HG02623 (cell line): Measurements from ENCODE around the gene FAM118A.
A peak's percentile ranks its signal among the peaks of the same experiment; 100 is the strongest.
"Not testable (repeated sequence)": the region's sequence is repeated elsewhere in the genome, so short reads cannot be mapped to it uniquely, and the experiment has no call there.

ENCODE experiments used
- ATAC-seq: cut with Tn5 transposase; IDR thresholded peaks from one replicate; pipeline ENCODE4 v1.9.1; 2021; ENCODE audit warnings: moderate library complexity; ENCODE audit not compliant: unreplicated experiment

FAM118A gene

DNA sequence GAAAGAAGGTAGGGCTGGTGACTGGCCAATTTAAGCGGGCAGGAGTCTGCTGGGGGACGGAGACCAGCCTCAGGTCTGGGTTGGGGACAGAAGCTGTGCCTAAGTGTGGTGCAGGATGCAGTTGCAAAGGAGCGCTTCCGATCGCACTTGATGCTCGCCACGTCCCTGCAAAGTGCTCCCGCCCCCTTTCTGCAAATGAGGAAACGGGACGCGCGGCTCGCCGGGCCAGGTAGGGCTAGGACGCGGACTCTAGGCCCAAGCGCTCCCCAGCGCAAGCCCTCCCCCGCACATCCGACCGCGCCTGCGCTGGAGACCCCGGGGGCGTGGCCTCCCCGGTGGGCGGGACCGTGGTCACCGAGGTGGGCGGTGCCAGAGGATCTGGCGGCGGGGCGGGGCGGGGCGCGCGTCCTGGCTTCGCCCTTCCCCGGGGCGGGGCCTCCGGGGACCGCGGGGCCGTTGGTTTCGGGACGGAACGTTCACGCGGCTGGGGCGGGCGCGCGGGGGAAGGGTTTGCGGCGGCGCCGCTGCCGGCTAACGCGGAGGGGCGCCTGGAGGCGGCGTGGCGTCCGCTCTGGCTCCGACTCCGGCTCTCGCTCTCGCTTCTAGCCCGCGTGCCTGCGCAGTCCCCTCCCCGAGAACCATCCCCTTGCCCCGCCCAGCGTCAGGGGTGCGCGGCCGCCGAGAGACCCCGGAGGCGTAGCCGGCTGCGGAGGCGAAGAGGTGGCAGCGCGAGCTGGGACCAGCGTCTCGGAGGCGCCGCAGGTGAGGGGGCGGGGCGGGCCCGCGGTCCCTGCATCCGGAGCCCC, at the start of gene FAM118A:
Gene FAM118A, plus strand, starts transcription at position 513 of the 806 bp plus-strand sequence. CDS start 12,446 bp downstream, outside the sequence.
- ATAC-seq: peak; percentile 67

DNA sequence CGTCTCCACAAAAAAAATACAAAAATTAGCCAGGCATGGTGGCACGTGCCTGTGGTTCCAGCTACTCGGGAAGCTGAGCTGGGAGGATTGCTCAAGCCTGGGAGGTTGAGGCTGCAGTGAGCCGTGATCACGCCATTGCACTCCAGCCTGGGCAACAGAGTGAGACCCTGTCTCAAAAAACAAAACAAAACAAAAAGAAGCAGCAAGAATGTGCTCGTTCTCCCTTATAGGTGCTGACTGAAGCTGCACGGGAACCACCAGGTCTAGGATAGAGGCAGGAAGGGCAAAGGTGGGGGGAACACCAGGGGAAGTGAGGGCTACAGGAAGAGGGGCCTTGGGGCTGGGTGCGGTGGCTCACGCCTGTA, 49.4 kb upstream of the FAM118A start:
- not testable (repeated sequence) for ATAC-seq

DNA sequence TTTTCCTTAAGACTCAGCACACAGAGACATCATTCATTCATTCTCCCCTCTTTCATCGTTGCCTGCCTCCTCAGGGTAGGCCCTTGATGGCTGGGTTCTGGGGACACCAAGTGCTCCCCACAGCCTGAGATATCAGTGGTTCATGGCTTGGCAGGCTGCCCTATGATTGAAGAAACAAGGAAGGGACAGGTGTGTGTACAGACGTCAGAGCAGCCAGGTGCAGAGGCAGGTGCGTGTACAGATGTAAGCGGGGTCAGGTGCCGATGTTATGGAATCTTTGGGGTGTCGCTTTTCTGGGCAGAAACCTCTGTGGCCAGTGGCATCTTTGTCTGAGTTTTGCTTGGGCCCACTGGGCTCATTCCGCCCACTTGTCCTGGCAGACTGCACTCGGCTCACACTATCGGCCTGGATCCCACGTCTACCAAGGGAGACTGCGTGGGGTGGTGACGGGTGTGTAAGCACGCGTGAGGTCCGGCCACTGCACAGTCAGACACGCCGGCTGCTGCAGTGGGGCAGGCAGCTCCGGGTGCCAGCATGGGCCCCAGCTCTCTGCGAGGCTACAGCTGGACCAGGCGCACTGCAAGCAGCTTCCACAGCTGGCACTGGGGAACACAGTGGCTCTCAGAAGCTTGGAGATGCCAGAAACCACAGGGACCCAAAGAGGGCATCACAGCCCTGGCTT, 48.2 kb upstream of the FAM118A start:
- no peak for ATAC-seq

DNA sequence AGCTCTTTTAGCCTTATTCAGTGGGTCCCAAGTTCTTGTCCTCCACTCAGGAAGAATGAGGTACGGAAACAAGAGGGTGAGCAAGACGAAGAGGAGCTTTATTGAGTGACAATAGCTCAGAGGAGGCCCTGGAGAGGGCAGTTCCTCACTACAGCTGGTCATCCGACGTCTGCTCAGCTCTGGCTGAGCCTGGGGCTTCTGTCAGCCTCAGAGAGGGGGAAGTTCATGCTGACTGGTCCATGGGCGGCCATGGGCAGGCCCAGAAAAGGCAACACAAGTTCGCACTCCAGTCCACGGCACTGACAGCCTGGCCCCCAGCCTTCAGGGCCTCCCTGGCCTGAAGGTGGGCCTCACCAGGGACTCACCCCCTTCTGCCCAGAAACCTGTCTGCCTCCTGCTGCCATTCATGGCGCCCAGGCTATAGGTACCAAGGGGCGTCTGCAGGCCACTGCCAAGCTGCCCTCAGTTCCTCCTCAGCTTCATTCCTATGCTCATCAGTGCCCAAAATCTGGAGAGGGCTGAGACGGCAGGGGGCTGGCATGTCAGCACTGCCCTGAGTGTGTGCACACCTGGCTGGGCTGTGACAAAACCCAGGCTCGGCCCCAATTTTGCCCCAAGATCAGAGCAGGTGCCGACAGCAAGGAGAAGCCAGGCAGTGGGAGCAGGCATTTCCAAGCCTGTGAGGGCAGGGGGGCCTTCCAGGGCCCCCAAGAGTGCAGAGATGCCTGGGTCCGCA, 47.4 kb upstream of the FAM118A start:
- ATAC-seq: no peak

DNA sequence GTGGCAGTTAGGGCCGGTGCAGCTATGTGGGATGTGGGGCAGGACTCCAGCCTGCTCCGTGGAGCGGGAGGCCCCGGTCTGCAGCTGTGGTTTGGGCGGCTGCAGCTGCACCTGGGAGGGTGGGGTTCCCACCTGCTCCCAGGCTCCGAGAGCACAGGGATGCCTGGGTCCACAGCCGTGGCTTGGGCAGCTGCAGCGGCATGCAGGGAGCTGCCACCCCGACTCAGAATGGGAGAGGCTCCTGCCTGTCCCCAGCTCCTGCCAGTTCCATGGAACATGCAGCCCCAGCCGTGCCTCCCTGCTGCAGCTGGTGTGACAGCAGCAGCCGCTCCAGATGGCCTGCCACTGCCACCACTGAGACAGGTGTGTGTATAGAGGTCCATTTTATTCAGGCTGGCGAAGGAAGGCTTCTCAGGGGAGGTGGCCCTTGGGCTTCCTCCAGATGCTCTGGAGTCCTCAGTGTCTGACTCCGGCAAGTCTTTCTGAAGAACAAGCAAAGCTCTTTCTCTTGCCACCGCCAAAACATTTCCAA, 46.7 kb upstream of the FAM118A start:
- ATAC-seq: peak; percentile 37

DNA sequence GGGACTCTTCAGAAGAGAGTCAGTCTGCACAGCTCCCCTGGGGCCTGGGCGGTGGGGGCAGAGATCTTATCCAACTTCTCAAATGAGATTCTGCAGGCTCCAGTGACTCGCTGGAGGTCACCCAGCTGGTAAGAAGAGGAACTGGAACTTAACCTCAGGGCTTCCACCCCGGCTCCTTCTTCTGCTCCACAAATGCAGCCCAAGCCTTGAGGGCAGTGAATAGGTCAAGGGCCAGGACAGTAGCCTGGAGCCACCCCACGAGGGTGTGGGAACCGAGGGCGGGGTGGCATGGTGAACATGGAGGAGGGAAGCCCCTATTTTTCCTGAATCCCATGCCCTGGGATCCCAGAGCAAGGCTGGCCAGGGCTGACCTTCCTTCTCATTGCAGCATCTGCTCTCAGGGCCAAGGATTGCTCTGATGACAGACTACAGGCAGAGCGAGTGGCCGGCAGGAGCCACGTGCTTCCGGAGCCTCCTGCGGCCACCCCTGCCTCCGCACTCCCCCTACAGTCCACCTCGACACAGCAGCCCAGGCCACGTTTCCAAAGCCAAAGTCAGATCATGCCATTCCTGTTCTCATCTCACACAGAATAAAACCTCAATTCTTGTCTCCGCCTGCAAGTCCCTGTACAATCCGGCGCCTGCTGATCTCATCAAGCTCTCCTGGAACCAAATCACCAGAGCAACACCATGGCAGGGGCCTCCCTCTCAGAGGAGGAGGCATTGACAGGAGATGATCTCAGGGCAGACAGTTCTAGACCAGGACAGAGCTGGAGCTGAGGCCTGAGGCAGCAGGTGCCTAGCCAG, 46.1 kb upstream of the FAM118A start:
- peak; percentile 57 for ATAC-seq

DNA sequence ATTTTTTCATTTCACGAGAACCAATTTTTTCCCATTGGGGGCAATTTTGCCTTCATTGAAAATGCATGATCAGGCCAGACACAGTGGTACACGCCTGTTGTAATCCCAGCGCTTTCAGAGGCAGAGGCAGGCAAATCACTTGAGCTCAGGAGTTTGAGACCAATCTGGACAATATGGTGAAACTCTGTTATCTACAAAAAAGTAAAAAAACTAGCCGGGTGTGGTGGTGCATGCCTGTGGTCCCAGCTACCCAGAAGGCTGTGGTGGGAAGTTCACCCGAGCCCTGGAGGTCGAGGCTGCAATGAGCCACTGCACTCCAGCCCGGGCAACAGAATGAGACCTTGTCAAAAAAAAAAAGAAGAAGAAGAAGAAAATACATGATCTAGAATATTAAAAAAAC, 44.2 kb upstream of the FAM118A start:
- no peak for ATAC-seq

DNA sequence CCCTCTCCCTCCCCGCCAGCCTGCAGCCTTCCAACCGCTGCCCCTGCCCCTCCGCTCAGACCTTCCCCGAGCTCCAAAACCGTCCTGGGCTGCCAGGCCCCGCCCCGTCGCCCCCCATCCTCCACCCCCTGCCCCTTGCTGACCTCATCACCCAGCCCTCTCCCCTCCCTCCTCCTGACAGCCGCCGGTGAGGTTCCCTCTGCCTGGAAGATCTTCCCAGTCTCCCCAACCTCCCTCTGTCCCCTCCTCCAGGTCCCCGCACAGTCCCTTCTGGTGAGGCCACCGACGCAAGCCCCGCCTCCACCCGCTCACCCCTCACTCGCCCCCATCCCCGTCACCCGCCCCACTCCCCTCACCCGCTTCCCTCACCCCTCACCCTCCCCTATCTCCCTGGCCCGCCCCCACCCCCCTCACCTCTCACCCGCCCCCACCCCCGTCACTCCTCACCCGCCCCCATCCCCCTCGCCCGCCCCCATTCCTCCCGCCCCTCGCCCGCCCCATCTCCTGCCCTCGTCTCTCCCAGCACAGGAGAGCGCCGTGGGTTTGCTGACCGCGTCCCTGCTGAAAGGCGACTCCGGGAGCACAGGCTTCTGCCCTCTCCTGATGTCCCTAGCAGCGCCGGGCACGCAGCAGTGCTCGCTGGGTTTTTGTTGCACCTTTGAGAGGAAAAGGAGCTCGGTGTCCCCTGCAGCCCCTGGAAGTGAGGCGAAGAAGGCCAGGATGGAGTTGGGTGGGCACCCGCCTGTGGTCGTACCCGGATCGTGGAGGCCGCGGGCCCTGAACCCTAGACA, 41.4 kb upstream of the FAM118A start:
- peak; percentile 14 for ATAC-seq

DNA sequence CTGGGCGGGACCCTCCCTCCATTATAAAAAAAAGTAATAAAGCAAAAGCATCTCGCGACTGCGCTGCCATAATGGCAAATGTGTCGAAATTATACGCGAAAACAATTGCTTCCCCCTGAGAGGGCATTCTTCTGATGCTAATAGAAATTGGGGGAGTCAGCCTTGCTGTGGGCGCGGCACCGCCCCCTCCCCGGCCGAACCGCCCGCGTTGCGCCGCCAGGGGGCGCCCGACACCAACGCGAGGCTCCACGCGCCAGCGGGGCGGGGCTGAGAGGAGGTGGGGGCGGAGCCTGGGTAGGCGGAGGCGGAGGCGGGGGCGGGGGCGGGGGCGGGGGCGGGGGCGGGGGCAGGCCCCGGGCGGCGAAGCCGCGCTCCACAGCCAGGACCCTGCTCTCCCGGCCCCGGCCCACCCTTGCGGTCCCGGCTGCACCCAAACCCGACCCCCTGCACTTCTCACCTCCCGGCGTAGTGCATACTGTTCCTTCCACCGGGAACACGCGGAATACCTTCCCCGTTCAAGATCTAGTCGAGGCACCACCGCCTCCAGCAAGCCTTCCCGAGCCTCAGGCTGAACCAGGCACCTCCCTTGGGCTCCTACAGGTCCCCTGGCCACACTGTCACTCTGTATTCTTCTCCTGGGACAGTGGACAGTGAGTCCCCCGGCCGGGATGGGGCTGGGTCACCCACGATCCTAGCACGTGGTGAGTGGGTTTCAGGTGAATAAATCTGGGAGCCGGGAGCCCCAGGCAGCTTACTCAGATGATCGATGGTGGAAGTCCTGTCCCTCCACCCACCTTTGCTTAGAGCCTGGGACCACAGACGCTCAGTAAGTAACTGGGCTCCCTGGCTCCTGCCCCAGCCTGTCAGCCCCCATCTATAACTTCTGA, 40.5 kb upstream of the FAM118A start:
- peak; percentile 64 for ATAC-seq

DNA sequence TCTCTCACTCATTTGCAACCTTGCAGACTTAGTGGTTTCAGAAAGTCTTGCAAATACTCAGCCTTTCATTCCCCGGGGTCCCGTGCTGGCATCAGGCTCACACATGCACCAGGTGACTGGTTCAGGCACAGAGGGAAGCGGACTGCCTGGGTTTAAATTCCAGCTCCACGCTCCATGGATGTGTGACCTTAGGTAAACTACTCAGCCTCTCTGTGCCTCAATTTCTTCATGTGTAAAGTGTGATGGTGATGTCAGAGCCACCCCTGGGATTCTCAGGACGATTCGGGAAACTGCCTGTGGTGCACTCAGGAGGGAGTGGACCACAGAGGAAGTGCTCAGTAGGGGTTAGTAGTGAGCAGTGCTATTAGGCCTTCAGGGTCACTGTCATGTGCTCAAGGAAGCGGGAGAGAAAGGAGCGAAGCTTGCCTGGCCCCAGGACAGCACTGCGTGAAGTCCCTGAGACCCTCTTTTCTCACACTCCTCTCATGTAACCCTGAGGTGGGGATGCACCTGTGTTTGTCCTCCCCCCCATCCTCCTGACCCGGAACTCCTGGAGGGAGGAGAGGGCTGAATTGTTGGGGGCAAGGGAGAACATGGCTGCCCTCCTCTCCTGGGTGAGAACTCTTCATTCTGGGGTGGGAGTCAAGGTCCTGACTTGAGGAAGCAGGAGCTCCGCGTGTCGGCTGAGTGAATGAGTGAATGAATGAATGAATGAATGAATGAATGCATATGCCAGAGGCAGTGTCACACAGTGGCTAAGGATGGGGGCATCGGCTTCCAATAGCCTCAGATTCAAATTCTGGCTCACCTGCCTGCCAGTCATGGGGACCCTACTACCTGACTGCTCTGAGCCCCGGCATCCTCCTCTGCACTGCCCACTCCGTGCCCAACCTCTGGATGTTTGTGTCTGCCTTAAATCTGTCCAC, 39.4 kb upstream of the FAM118A start:
- ATAC-seq: no peak

DNA sequence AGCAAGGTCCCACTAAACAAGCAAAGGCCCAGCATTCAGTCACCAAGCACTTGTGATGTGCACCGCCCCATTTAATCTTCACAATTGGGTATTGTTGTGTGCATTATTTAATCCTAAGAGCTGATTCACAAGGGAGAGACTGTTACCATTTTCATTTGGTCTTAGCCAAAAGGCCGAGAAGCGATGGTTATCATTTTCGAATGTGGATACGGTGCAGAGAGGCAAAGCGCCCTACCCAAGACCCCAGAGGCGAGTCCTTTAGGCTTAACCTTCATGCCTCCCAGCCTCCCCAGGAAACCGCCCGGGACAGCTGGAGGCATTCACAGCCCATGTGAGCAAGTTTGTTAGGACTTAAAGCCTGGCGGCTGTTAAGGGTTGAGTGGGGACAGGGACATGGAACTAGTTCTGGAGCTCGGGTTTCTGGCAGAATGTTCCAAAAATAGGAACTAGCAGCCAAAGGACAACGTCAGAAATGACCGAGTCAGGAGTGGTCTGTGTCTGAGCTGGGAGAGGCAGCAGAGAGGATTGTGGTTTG, 38.0 kb upstream of the FAM118A start:
- no peak for ATAC-seq

DNA sequence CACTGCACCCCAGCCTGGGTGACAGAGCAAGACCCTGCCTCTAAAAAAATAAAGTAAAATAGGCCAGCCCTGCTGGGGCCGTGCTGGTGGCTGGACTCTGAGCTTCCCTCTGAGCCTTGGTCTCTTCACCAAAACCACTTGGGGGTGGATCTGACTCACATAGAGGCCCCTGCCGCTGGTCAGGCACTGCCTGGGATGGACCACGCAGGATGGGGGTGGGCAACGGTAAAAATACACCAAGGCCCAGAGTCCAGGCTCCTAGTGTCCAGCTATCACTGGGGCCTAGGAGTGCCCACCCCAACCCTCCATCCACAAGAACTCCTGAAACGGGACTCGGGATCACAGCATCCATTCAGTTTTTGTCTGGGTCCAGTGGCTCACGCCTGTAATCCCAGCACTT, 37.2 kb upstream of the FAM118A start:
- no peak for ATAC-seq

DNA sequence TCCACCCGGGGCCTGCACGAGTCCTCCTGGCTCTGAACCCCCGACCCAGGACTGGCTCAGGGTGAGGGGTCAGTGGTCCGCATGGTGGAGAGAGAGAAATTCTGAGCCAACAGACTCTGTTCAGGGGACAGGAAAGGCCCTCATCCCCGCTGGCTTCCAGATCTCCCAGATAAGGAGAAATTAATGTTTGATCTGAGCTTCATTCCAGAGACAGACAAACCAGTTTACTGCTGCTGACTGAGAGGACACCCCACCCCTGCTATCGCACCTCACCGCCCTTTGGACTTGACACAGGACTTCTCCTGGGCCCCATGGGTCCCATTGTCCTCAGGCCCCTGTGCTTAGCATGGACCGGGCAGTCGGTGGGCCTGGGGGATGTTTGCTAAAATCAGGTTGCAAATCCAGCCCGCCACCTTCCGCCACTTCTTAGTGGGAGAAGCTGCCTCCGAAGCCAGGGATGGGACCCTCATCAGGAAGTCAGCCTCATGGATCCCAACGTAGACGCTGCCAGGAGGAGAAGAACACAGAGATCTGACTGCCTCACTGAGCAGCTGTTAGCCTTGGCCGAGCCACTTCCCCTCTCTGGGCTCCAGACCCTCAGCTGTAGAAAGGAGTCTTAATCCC, 36.2 kb upstream of the FAM118A start:
- ATAC-seq: no peak

DNA sequence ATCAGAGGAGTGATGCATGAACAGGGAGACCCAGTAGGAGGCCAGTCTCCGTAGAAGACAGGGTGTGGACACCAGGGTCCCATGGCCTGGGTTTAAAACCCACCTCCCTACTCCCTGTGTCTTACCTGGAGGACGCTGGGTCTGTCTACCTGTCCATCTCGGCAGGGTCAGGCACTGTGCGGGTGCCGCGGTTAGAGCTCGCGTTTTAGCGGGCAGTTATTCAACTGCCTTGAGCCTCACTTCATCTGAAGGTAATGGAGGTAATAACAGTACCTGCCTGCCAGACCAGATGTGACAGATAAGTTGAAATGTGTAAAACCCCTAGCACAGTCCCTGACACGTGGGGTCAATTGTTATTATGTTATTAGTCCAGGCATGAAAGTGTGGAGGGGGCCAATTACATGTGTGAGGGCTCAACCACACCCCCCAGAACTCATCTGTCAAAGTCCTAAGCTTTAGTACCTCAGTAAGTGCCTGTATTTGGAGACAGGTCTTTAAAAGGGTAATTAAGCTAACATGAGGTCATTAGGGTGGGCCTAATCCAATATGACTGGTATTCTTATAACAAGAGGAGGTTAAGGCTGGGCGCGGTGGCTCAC, 33.1 kb upstream of the FAM118A start:
- ATAC-seq: no peak

DNA sequence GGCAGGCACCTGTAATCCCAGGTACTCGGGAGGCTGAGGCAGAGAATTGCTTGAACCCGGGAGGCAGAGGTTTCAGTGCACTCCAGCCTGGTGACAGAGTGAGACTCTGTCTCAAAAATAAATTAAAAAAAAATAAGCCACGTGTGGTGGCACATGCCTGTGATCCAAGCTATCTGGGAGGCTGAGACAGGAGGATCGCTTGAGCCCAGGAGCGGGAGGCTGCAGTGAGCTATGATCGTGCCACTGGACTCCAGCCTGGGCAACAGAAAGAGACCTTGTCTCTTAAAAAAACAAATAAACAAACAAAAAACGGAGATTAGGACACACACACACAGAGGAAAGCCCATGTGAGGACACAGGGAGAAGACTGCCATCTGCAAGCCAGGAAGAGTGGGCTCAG, 32.0 kb upstream of the FAM118A start:
- not testable (repeated sequence) for ATAC-seq

DNA sequence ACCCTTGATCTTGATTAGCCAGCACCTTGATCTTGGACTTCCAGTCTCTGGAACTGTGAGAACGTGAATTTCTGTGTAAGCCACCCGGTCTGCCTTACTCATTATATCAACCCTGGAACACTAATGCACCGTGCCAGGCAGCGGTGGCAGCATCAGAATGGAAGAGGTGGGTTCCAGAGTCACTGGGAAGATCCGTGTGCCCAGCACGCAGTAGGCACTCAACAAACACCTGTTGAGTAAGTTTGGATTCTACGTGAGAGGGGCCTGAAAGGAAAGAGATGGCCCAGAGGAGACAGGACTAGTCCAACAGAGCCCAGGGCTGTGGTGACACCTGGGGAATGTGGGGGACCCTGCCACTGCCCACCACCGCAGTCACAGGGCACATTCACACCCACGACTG, 31.6 kb upstream of the FAM118A start:
- no peak for ATAC-seq

DNA sequence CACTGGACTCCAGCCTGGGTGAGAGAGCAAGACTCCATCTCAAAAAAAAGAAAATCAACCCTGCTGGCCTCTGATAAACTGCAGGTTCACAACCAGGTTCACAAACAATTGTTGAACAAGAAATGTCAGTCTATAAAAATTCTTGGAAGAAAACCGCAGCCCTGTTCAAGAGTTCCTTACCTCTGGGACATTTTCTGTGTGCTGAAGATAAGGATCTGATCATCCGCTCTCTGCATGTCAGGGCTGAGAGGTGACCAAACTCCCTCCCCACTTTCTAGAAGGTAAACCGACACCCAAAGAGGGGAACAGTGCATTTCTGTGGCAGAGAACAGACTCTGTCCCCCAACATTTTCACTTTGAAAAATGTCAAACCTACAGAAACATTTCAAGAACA, 29.1 kb upstream of the FAM118A start:
- ATAC-seq: no peak
